GM12801 (cell line): ENCODE measurements around the gene FRY.

Experiments
- CTCF ChIP-seq: IDR thresholded peaks from one replicate; pipeline ENCODE4 v1.5.1; 2011; ENCODE audit warnings: control low read depth; ENCODE audit not compliant: insufficient read length; ENCODE audit errors: extremely low read depth

The FRY gene

GRCh38 chr13:32214071-32214470 is 182.5 kb downstream of the FRY start:
- no peak for TF ChIP-seq CTCF

GRCh38 chr13:32216281-32216680 is 184.7 kb downstream of the FRY start:
- no peak for TF ChIP-seq CTCF

GRCh38 chr13:32222046-32222676 is 190.6 kb downstream of the FRY start:
- no peak for TF ChIP-seq CTCF

- no peak for TF ChIP-seq CTCF
Observed at GRCh38 chr13:32224916-32225315, 193.3 kb downstream of the FRY start.

GRCh38 chr13:32225481-32225931 is 193.9 kb downstream of the FRY start:
- TF ChIP-seq CTCF = no peak

- no peak for TF ChIP-seq CTCF
Observed at GRCh38 chr13:32228330-32229041, 196.9 kb downstream of the FRY start.

GRCh38 chr13:32229443-32229842 is 197.9 kb downstream of the FRY start:
- no peak for TF ChIP-seq CTCF
